HEK293 (cell line): ENCODE measurements around the gene HTT.

Experiments
- CTCF ChIA-PET: fragments of 350-600 bp; formaldehyde crosslinking; extraction: SDS; loops from one replicate; lab custom pipeline; 2021; ENCODE audit warnings: antibody characterized with exemption; lab: Yijun Ruan, JAX
- POLR2A ChIA-PET: fragments of 300-600 bp; formaldehyde crosslinking; extraction: SDS; loops from one replicate; lab custom pipeline; 2020; ENCODE audit warnings: antibody characterized with exemption, inconsistent platforms; lab: Yijun Ruan, JAX
- H3K27ac ChIP-seq: fragments of 200-500 bp; sonication (Bioruptor generic); 2 replicates; pipeline ENCODE4 v1.5.1; 2014; ENCODE audit warnings: low read depth, low read length, control low read depth, inconsistent platforms; ENCODE audit errors: extremely low read depth
- H3K36me3 ChIP-seq, 2 experiments: fragments of 200-500 bp in 1 of 2; sonication (Bioruptor generic) in 1 of 2; 1 replicate in 1 of 2; 2 replicates in 1 of 2; pipeline ENCODE4 v1.5.1; 2014 to 2017; ENCODE audit warnings: inconsistent platforms in 2 of 2, low read length in 2 of 2; ENCODE audit not compliant: control insufficient read depth in 2 of 2, insufficient read depth in 1 of 2
- H3K4me1 ChIP-seq: fragments of 200-500 bp; sonication (Bioruptor generic); 2 replicates; pipeline ENCODE4 v1.5.1; 2014; ENCODE audit warnings: mild to moderate bottlenecking, low read length, inconsistent platforms; ENCODE audit not compliant: control insufficient read depth, insufficient read depth
- H3K4me3 ChIP-seq: 2 replicates; pipeline ENCODE4 v1.5.1; 2011; ENCODE audit warnings: low read depth, mild to moderate bottlenecking, control low read depth, low read length, moderate library complexity
- H3K9me3 ChIP-seq: fragments of 200-500 bp; sonication (Bioruptor generic); 2 replicates; pipeline ENCODE4 v1.5.1; 2014; ENCODE audit warnings: low read depth, low read length, inconsistent platforms; ENCODE audit not compliant: control insufficient read depth, insufficient read depth
- KLF16 ChIP-seq: fragments of 450-650 bp; formaldehyde crosslinking; IDR thresholded peaks from 2 replicates; pipeline ENCODE4 v1.5.1; 2017; ENCODE audit warnings: missing biosample characterization, missing genetic modification characterization
- PRDM2 ChIP-seq: fragments of 450-650 bp; formaldehyde crosslinking; IDR thresholded peaks from 2 replicates; pipeline ENCODE4 v1.5.1; 2016; ENCODE audit warnings: missing biosample characterization, missing genetic modification characterization, borderline replicate concordance
- SP2 ChIP-seq: fragments of 450-650 bp; formaldehyde crosslinking; IDR thresholded peaks from 2 replicates; pipeline ENCODE4 v1.5.1; 2016; ENCODE audit warnings: missing biosample characterization, missing genetic modification characterization
- ZNF214 ChIP-seq: fragments of 450-650 bp; formaldehyde crosslinking; IDR thresholded peaks from 2 replicates; pipeline ENCODE4 v1.5.1; 2017; ENCODE audit warnings: missing biosample characterization, mild to moderate bottlenecking, missing genetic modification characterization, borderline replicate concordance
- ZNF266 ChIP-seq: fragments of 450-650 bp; formaldehyde crosslinking; IDR thresholded peaks from 2 replicates; pipeline ENCODE4 v1.5.1; 2016; ENCODE audit warnings: missing biosample characterization, missing genetic modification characterization, low read depth
- ZNF292 ChIP-seq: fragments of 450-650 bp; formaldehyde crosslinking; IDR thresholded peaks from 2 replicates; pipeline ENCODE4 v1.5.1; 2016; ENCODE audit warnings: low read depth, missing biosample characterization, missing genetic modification characterization, borderline replicate concordance
- ZNF48 ChIP-seq: fragments of 450-650 bp; formaldehyde crosslinking; IDR thresholded peaks from 2 replicates; pipeline ENCODE4 v1.5.1; 2016; ENCODE audit warnings: missing biosample characterization, missing genetic modification characterization
- ZNF514 ChIP-seq: fragments of 450-650 bp; formaldehyde crosslinking; IDR thresholded peaks from 2 replicates; pipeline ENCODE4 v1.5.1; 2016; ENCODE audit warnings: missing biosample characterization, missing genetic modification characterization
- ZNF571 ChIP-seq: fragments of 450-650 bp; formaldehyde crosslinking; IDR thresholded peaks from 2 replicates; pipeline ENCODE4 v1.5.0; 2017; ENCODE audit warnings: missing biosample characterization, missing genetic modification characterization
- ZNF585B ChIP-seq: fragments of 450-650 bp; formaldehyde crosslinking; IDR thresholded peaks from 2 replicates; pipeline ENCODE4 v1.5.1; 2016; ENCODE audit warnings: missing biosample characterization, missing genetic modification characterization
- ZNF624 ChIP-seq: fragments of 450-650 bp; formaldehyde crosslinking; IDR thresholded peaks from 2 replicates; pipeline ENCODE4 v1.5.1; 2017; ENCODE audit warnings: missing biosample characterization, missing genetic modification characterization
- ZNF707 ChIP-seq: fragments of 450-650 bp; formaldehyde crosslinking; IDR thresholded peaks from 2 replicates; pipeline ENCODE4 v1.5.1; 2016; ENCODE audit warnings: missing biosample characterization, missing genetic modification characterization
- ZNF76 ChIP-seq: fragments of 450-650 bp; formaldehyde crosslinking; IDR thresholded peaks from 2 replicates; pipeline ENCODE4; 2016; ENCODE audit warnings: low read depth, missing biosample characterization, missing genetic modification characterization, borderline replicate concordance
- ZNF777 ChIP-seq: fragments of 450-650 bp; formaldehyde crosslinking; IDR thresholded peaks from 2 replicates; pipeline ENCODE4 v1.5.1; 2017; ENCODE audit warnings: missing biosample characterization, missing genetic modification characterization, borderline replicate concordance
- TF ChIP-seq, protein P1 (sequence below): fragments of 450-650 bp; formaldehyde crosslinking; optimal IDR thresholded peaks from 2 replicates; pipeline ENCODE3; 2016; ENCODE audit warnings: missing biosample characterization, mild to moderate bottlenecking, missing genetic modification characterization

HTT gene

DNA sequence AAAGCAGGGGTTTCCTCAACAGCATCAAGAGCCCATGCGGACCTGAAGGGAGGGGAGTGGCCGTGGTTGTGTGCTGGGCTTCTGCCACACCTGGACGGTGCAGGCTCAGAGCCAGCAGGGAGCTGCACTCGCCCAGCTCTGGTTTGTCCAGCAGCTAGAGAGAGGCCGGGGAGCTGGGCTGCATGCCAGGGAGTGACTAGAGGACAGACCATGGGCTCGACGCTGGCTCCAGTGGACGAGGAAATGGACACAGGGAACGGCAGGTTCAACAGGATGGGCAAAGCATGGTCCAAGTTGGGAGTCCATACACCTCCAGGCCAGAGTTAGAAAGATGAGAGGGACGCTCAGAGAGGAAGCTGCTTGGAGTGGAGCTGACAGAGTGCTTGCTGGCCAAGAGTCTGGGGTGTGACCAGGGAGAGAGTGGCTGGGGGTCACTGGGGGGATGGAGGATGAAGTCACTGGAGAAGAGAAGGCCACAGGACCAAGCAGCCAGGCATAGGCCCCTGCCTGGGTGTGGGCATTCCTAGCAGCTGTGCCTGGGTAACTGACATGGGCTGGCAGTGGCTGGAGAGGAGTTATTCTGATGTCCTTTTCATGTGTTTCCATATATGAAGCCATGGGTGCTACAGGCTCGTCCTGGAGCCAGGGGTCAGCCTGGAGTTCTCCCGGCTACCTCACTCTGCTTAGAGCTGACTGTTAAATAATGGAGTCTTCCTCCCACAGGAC is 43.0 kb upstream of the HTT start (continued):
- TF ChIP-seq ZNF266 (tag by site-specific recombination) (no peak), ZNF707 (no peak), ZNF777 (tag by site-specific recombination) (no peak)
- TF ChIP-seq, protein P1, sequence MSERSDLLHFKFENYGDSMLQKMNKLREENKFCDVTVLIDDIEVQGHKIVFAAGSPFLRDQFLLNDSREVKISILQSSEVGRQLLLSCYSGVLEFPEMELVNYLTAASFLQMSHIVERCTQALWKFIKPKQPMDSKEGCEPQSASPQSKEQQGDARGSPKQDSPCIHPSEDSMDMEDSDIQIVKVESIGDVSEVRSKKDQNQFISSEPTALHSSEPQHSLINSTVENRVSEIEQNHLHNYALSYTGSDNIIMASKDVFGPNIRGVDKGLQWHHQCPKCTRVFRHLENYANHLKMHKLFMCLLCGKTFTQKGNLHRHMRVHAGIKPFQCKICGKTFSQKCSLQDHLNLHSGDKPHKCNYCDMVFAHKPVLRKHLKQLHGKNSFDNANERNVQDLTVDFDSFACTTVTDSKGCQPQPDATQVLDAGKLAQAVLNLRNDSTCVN, result no peak

- Histone ChIP-seq H3K27ac (no peak overlapping the region), H3K4me3 (no peak overlapping the region), H3K36me3 (no peaks in the 10 kb centered on the region), H3K9me3 (no peaks in the 10 kb centered on the region), H3K4me1 (no peaks in the 10 kb centered on the region)
- ChIA-PET POLR2A (no interaction called here), CTCF (no interaction called here)
- TF ChIP-seq ZNF571 (no peak), ZNF76 (tag by site-specific recombination) (no peak), ZNF624 (tag by site-specific recombination) (no peak), KLF16 (tag by site-specific recombination) (no peak), ZNF48 (tag by site-specific recombination) (no peak), ZNF214 (tag by site-specific recombination) (no peak), ZNF292 (tag by site-specific recombination) (no peak), ZNF585B (no peak)
Measured at GRCh38 chr4:3034231-3034630, 40.2 kb upstream of the HTT start.

DNA sequence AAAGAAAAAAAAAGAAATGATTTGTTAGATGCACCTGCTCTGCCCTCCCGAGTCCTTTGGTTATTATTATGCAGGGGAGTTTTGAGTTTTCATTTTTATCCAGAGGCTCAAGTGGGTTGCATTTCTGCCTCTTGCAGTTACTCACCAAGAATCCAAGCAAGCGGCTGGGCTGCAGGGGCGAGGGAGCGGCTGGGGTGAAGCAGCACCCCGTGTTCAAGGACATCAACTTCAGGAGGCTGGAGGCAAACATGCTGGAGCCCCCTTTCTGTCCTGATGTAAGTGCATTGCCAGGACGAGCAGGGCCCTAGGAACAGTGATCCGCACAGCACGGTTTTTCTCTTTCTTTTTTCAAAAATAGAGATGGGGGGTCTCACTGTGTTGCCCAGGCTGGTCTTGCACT is 39.2 kb upstream of the HTT start:
- Histone ChIP-seq H3K9me3 (no peaks in the 10 kb centered on the region), H3K4me3 (no peak overlapping the region), H3K36me3 (no peaks in the 10 kb centered on the region)
- ChIA-PET CTCF (interaction anchor here (0.6 kb wide), 1 partner anchor 47 kb away, joined by 3 read pairs; no protein-coding TSS in a partner anchor), POLR2A (no interaction called here)
- no peak for TF ChIP-seq ZNF514 (tag by site-specific recombination)
- no peak for TF ChIP-seq PRDM2
- no peak for TF ChIP-seq SP2
- TF ChIP-seq ZNF48 (tag by site-specific recombination), result no peak
- TF ChIP-seq, all 188 proteins: peak for 0
- no peaks in the 10 kb centered on the region for H3K4me1 ChIP-seq
- H3K27ac ChIP-seq, result no peak overlapping the region
